Upper lobe of left lung (tissue), 4 donors: ENCODE data around the gene LPIN1.

ENCODE experiments used
- POLR2A ChIP-seq, 4 donors: fragments of 450-650 bp; IDR thresholded peaks; one replicate each; pipeline ENCODE4 v1.5.1; 2016 to 2017; ENCODE audit warnings: antibody characterized with exemption in 4 of 4, mild to moderate bottlenecking in 2 of 4
- TF ChIP-seq, protein P1 (sequence below), 6 experiments: fragments of 450-650 bp in 4 of 6; fragments of 200-600 bp in 2 of 6; sonication (generic) in 2 of 6; IDR thresholded peaks; one replicate each; pipeline ENCODE4 v1.5.1; 2016 to 2019; ENCODE audit warnings: antibody characterized with exemption in 6 of 6

DNA sequence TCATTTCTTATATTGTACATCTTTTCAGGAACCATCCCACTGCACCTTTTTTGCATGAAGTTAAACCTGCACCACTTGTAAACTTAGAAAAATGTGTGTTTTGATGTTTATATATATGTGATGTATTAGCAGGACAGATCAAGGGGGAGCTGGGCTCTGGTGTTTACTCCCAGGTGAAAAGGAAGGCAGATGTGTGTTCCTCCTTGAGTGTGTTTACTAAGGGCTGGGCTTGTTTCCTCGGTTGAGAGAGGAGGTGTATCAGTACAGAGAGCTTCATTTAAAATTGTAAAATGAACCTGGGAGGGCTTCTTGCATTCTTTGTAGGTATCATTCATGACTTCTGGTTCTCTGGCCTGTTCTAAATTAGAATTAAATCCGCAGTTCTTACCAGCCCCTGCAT, 14.8 kb downstream of the LPIN1 start:
- TF ChIP-seq, protein P1, sequence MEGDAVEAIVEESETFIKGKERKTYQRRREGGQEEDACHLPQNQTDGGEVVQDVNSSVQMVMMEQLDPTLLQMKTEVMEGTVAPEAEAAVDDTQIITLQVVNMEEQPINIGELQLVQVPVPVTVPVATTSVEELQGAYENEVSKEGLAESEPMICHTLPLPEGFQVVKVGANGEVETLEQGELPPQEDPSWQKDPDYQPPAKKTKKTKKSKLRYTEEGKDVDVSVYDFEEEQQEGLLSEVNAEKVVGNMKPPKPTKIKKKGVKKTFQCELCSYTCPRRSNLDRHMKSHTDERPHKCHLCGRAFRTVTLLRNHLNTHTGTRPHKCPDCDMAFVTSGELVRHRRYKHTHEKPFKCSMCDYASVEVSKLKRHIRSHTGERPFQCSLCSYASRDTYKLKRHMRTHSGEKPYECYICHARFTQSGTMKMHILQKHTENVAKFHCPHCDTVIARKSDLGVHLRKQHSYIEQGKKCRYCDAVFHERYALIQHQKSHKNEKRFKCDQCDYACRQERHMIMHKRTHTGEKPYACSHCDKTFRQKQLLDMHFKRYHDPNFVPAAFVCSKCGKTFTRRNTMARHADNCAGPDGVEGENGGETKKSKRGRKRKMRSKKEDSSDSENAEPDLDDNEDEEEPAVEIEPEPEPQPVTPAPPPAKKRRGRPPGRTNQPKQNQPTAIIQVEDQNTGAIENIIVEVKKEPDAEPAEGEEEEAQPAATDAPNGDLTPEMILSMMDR (IDR thresholded peaks at IDR 0.05) = no peak
- no peak for TF ChIP-seq POLR2A (IDR thresholded peaks at IDR 0.05)
